Mucosa of gallbladder (tissue), 1 donor: ENCODE measurements around the gene CD180. TPM values are rescaled to one million over a fixed set of nuclear protein-coding genes. Genes with fewer than 3 reads are reported as not detected.

ENCODE experiments used
- DNase-seq: peaks from one replicate; pipeline ENCODE4 v3.0.0-alpha.2; 2020; ENCODE audit warnings: low spot score
- total RNA-seq: library from RNA; stranded (reverse); gene quantifications from one replicate; pipeline ENCODE4 v1.2.1, GENCODE V29; 2021
- donor health status: DM: no; HTN: no; CAD: no.

The CD180 gene
- total RNA-seq, 1 donor from 2014 or later = 1.6 TPM

- DNase-seq = peak; percentile 38
Measured at GRCh38 chr5:67211926-67212325, 15.3 kb upstream of the CD180 start.

- DNase-seq = peak; percentile 82
Measured at GRCh38 chr5:67209141-67209771, 12.7 kb upstream of the CD180 start.

DNA sequence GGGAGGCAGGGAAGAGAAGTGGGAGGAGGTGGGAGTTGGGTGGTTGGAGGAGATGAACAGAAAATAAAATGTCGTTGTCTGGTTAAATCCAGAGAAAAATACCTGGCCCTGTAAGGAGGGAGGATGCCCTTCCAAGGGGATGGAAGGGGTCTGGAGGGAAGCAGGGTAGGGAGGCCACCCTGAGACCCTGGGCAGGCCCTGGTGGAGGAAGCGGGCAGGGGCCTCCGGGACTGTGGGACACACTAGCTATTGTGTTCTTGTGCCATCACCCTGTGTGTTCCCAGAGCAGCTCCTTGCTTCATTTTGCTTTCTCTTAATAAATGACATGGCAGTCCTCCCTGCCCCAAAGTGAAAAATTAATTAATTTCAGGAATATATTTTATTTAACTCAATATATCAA is 11.8 kb upstream of the CD180 start:
- no peak for DNase-seq

GRCh38 chr5:67206929-67207328 is 10.3 kb upstream of the CD180 start:
- peak; percentile 62 for DNase-seq

GRCh38 chr5:67206461-67206860 is 9.9 kb upstream of the CD180 start:
- no peak for DNase-seq

DNA sequence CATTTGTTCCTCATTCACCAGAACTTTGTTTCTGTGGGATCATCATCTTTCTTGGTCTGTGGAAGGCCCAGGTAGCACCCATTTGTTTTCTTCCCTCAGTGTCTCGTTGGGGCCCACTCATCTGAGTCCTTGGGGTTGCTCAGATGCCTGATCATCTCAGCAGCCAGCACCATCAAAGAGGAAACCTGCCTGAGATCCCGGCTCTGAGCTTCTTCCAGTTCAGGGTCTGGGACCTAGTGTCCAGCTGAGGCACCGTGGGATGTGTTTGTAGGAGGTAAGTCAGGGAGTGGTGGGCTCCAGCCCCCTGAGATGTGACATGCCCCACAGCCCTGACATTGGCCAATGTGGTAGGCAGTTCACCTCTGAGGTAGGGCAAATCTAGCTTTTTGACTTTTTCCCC is 9.4 kb upstream of the CD180 start:
- no peak for DNase-seq

GRCh38 chr5:67204821-67205220 is 8.2 kb upstream of the CD180 start:
- DNase-seq = no peak

- no peak for DNase-seq
Measured at GRCh38 chr5:67203701-67204074, 7.1 kb upstream of the CD180 start.

GRCh38 chr5:67202828-67203227 is 6.2 kb upstream of the CD180 start:
- no peak for DNase-seq

DNA sequence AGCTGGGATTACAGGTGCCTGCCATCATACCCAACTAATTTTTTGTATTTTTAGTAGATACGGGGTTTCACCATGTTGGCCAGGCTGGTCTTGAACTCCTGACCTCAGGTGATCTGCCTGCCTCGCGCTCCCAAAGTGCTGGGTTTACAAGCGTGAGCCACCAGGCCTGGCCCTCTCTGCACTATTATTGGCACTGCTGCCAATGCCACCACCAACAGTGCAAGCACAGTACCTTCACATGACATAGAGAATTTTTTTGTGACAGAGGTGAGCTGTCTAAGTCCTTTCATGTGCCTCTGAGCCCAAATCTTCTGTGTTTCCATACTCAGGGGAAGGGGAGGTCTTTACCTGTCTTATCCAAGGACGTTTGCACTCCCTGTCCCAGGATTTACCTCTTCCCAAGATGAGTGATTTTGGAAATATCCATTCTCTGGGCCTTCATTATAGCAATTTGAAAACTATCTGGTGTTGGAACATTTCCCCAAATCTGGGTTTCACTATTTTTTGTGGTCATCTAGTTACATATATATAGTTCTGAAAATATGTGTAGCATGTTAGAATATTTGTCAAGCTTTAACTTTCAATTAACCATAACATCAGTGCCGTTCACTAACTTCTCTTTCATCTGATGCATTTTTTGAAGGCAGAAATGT is 5.4 kb upstream of the CD180 start:
- DNase-seq = no peak

DNA sequence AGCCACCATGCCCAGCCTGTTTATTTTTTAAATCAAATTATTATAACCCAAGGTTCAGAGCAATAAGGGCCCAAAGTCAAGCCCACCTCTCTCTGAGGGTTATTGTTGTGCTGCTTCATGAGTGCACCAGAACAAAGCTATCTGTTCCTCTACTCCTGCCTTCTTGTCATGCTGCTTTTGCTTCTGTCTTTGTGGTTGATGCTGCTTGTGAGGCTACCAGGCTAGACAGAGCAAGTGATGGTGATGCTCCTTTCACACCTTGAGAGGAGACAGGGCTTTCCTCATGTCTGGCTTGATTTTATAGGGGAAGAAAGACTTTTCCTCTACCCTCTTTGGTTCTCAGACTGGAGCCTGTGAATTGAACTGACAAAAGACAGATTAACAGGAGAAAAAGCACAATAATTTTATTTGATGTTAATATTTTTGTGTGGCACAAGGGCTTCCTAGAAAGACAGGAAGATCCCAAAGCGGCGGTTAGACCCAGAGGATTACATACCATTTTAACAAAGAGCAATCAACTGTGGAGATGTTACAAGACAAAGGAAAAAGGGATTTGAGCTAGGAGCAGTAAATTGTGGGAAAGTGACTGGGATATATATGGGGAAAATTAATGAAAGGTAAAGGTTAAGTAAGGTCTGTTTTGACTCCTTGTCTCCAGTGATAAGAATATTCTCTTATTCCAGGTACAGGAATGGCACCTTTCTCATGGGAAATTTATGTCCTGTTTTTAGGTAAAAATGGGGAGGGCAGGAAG is 4.4 kb upstream of the CD180 start:
- no peak for DNase-seq

- no peak for DNase-seq
Measured at GRCh38 chr5:67199859-67200258, 3.3 kb upstream of the CD180 start.

- no peak for DNase-seq
Measured at GRCh38 chr5:67198917-67199316, 2.3 kb upstream of the CD180 start.

DNA sequence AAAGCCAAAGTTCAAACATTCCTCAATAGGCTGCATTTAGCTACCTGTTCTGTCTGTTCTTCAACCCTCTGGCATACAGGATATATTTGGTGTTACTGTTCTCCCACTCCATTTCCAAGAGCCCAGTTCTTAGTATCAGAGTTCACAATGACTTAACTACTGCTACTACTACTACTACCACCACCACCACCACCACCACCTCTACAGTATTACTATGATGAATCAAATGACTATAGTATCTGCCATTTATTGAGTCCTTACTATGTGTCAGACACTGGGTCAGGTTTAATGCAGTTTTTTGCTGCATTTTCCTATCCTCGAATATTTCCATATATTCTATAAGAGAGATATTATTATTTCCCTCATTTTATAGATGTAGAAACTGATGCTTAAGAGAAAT is 937 bp upstream of the CD180 start:
- no peak for DNase-seq

GRCh38 chr5:67195406-67196275 is 958 bp downstream of the CD180 start:
- DNase-seq = no peak

- no peak for DNase-seq
Measured at GRCh38 chr5:67194166-67194565, 2.4 kb downstream of the CD180 start.

- no peak for DNase-seq
Measured at GRCh38 chr5:67193439-67193807, 3.2 kb downstream of the CD180 start.

DNA sequence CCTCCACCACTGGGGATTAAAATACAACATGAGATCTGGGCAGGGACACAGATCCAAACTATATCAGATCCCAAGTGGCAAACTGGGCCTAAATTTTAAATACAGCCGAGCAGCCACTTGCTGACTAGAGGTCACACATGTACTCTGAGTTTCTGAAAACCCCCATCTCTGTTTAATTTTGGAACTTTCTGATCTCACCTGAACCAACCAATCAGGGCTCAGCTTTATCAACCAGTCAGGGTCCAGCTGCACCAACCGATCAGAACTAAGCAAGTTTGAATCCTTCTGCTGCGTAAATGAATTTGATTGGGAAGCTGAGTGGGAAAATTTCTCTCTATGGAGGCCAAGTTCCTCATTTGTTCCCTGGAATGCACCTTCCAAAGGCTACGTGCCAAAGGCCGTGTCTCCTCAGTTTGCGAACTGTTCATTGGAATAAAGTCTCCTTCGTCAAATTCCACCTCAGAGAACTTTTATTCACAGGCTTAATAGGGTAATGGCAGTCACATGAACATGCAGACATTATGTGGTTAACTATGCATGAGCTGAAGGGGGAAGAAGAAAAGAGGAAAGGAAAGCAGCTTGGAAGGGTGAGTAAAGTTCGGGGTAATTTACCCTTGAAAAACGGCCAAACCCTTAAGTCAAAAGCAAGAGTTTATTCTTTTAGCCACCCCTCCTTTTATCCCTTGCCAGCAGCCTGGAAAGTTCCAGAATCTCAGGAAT is 3.7 kb downstream of the CD180 start:
- DNase-seq = no peak

DNA sequence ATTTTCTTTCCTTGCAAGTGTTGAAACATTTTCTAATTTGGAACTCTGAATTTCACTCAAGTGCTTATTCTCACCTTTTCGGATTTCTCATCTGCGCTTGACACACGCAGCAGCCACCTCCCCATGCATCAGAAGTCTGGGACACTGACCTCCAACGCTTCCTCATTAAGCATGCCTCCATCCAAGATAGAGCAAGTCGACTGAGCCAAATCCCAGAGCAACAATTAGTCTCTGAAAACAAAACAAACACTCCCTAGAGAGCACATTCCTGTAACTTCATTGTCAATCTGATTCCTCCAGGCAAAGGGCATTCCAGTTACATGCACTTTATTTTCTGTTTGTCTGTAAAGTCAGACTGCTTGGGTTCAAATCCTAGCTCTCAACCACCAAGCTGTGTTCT is 5.7 kb downstream of the CD180 start:
- DNase-seq = no peak

GRCh38 chr5:67190410-67190809 is 6.2 kb downstream of the CD180 start:
- DNase-seq = no peak

- DNase-seq = no peak
Measured at GRCh38 chr5:67189931-67190330, 6.7 kb downstream of the CD180 start.

GRCh38 chr5:67189079-67189354 is 7.6 kb downstream of the CD180 start:
- DNase-seq = no peak
